HCT116 (cell line): ENCODE results near the gene CAPN3. TPM values are rescaled to one million over a fixed set of nuclear protein-coding genes. Genes with fewer than 3 reads are reported as not detected.
A peak's percentile ranks its signal among the peaks of the same experiment; 100 is the strongest.

Experiments
- ATAC-seq: fragments of 200-7000 bp; cut with Tn5 transposase; 2 replicates; pipeline ENCODE4 v1.9.1; 2020; ENCODE audit warnings: mild to moderate bottlenecking, moderate library complexity
- BruUV-seq: library from RNA; stranded (reverse); fragments of 400-500 nt; replicated peaks from 2 replicates; lab custom pipeline; 2021; lab: Mats Ljungman, UMichigan
- CTCF ChIA-PET: fragments of 300-600 bp; sonication (Branson Sonifier 250); formaldehyde crosslinking; loops from one replicate; lab custom pipeline; 2021; ENCODE audit warnings: antibody characterized with exemption; lab: Charles Lee
- POLR2A ChIA-PET: fragments of 300-600, 350-600 bp; sonication (Branson Sonifier 250); formaldehyde crosslinking; loops from one replicate; lab custom pipeline; 2021; ENCODE audit warnings: antibody characterized with exemption; lab: Charles Lee
- RAD21 ChIA-PET, 2 experiments: fragments of 300-600 bp; sonication (Branson Sonifier 250); formaldehyde crosslinking; loops; one replicate each; lab custom pipeline; 2023; ENCODE audit warnings: low total read pairs in 2 of 2; ENCODE audit not compliant: uncharacterized antibody in 2 of 2, unreplicated experiment in 2 of 2, low non-redundant PET in 1 of 2; lab: Charles Lee
- DNase-seq: peaks from one replicate; pipeline ENCODE4 v3.0.0-alpha.2; 2010; ENCODE audit warnings: low read depth, low spot score
- H2AFZ ChIP-seq: fragments of 200-600 bp; shearing (Covaris generic), sonication (generic); 2 replicates; pipeline ENCODE4 v1.6.1; 2017; ENCODE audit warnings: low read depth, mixed run types, mixed read lengths, antibody characterized with exemption, low read length; ENCODE audit not compliant: poor library complexity, severe bottlenecking
- H3K27ac ChIP-seq: 2 replicates; pipeline ENCODE4 v1.5.1; 2012; ENCODE audit warnings: low read depth, low read length
- H3K27me3 ChIP-seq: fragments of 200-600 bp; sonication (generic); 2 replicates; pipeline ENCODE4 v1.6.1; 2016; ENCODE audit warnings: mixed run types, low read length, mixed read lengths; ENCODE audit not compliant: insufficient read depth
- H3K36me3 ChIP-seq, 2 experiments: fragments of 200-500 bp in 1 of 2; fragments of 200-600 bp in 1 of 2; sonication (Bioruptor generic) in 1 of 2; sonication (generic) in 1 of 2; 2 replicates each; pipeline versions ENCODE4 v1.5.1 to v1.6.1; 2014 to 2016; ENCODE audit warnings: low read length in 2 of 2, inconsistent platforms in 1 of 2, mixed read lengths in 1 of 2, mixed run types in 1 of 2; ENCODE audit not compliant: insufficient read depth in 2 of 2, control insufficient read depth in 1 of 2
- H3K4me1 ChIP-seq, 2 experiments: fragments of 200-600 bp in 1 of 2; sonication (generic) in 1 of 2; 2 replicates each; pipeline versions ENCODE4 v1.5.1 to v1.6.1; 2012 to 2017; ENCODE audit warnings: low read length in 2 of 2, inconsistent platforms in 1 of 2, mild to moderate bottlenecking in 1 of 2, mixed read lengths in 1 of 2, mixed run types in 1 of 2, moderate library complexity in 1 of 2; ENCODE audit not compliant: insufficient read depth in 2 of 2, control insufficient read depth in 1 of 2
- H3K4me2 ChIP-seq: fragments of 200-600 bp; sonication (generic); 2 replicates; pipeline ENCODE4 v1.6.1; 2017; ENCODE audit warnings: mixed run types, low read length, mixed read lengths
- H3K4me3 ChIP-seq, 2 experiments: fragments of 200-600 bp in 1 of 2; sonication (generic) in 1 of 2; replicated peaks in 1 of 2; 2 replicates each; pipeline ENCODE4 v1.5.1; 2011 to 2016; ENCODE audit warnings: low read length in 2 of 2, control low read depth in 1 of 2, low read depth in 1 of 2, mild to moderate bottlenecking in 1 of 2, mixed read lengths in 1 of 2, mixed run types in 1 of 2
- H3K79me2 ChIP-seq: fragments of 200-600 bp; sonication (generic); 2 replicates; pipeline ENCODE4 v1.6.1; 2017; ENCODE audit warnings: mild to moderate bottlenecking, mixed run types, low read length, moderate library complexity, mixed read lengths; ENCODE audit not compliant: insufficient read depth
- H3K9ac ChIP-seq: fragments of 200-600 bp; sonication (generic); 2 replicates; pipeline ENCODE4 v1.6.1; 2016; ENCODE audit warnings: low read length, mixed read lengths
- H3K9me2 ChIP-seq: fragments of 200-600 bp; sonication (generic), shearing (Covaris generic); 2 replicates; pipeline ENCODE4 v1.6.1; 2017; ENCODE audit warnings: mixed run types, mild to moderate bottlenecking, moderate library complexity; ENCODE audit not compliant: insufficient read depth
- H3K9me3 ChIP-seq, 2 experiments: fragments of 200-500 bp in 1 of 2; fragments of 200-600 bp in 1 of 2; sonication (Bioruptor generic) in 1 of 2; sonication (generic) in 1 of 2; 2 replicates each; pipeline ENCODE4 v1.6.1; 2014 to 2017; ENCODE audit warnings: low read length in 2 of 2, mixed read lengths in 2 of 2, inconsistent platforms in 1 of 2, low read depth in 1 of 2, mild to moderate bottlenecking in 1 of 2, mixed run types in 1 of 2, moderate library complexity in 1 of 2; ENCODE audit not compliant: control insufficient read depth in 1 of 2, insufficient read depth in 1 of 2
- H4K20me1 ChIP-seq: fragments of 200-600 bp; sonication (generic), shearing (Covaris generic); 2 replicates; pipeline ENCODE4 v1.6.1; 2017; ENCODE audit warnings: mixed run types, mild to moderate bottlenecking, moderate library complexity; ENCODE audit not compliant: insufficient read depth
- ATF3 ChIP-seq: IDR thresholded peaks from 2 replicates; pipeline ENCODE4 v1.6.1; 2012
- ELF1 ChIP-seq: IDR thresholded peaks from 2 replicates; pipeline ENCODE4 v1.6.1; 2012; ENCODE audit warnings: low read depth, borderline replicate concordance
- MAX ChIP-seq: IDR thresholded peaks from 2 replicates; pipeline ENCODE4 v1.6.1; 2012
- POLR2A ChIP-seq: IDR thresholded peaks from 2 replicates; pipeline ENCODE4 v1.7.0; 2011; ENCODE audit warnings: borderline replicate concordance; ENCODE audit not compliant: insufficient read depth, insufficient read length; ENCODE audit errors: extremely low read depth
- POLR2AphosphoS5 ChIP-seq: IDR thresholded peaks from 2 replicates; pipeline ENCODE4 v1.6.1; 2011; ENCODE audit warnings: mild to moderate bottlenecking, low read depth, low read length, moderate library complexity
- SRF ChIP-seq: IDR thresholded peaks from 2 replicates; pipeline ENCODE4 v1.6.1; 2012; ENCODE audit warnings: low read depth
- YY1 ChIP-seq: IDR thresholded peaks from 2 replicates; pipeline ENCODE4 v1.6.1; 2011; ENCODE audit warnings: low read length, low read depth, moderate library complexity, mild to moderate bottlenecking; ENCODE audit not compliant: insufficient replicate concordance; ENCODE audit errors: extremely low read depth
- ZFX ChIP-seq: fragments of 450-650 bp; IDR thresholded peaks from 2 replicates; pipeline ENCODE4 v1.6.1; 2017
- intact Hi-C: fragments of 100-400 bp; cut with micrococcal nuclease; formaldehyde crosslinking; loops from 2 replicates; pipeline ENCODE4 v1.10.0; 2022
- total RNA-seq: library from RNA; stranded (reverse); gene quantifications from one replicate; pipeline ENCODE4 v1.2.1, GENCODE V29; 2021; ENCODE audit not compliant: unreplicated experiment

Gene CAPN3
- total RNA-seq, 1 experiment from 2014 or later: 1.8 TPM

GRCh38 chr15:42401544-42402454 is 42.5 kb downstream of the CAPN3 start (continued):
- TF ChIP-seq ELF1: peak; percentile 76
- TF ChIP-seq POLR2A: peak; percentile 77
- TF ChIP-seq ZFX: peak; percentile 28; the same call in 1 of the 2 replicates
- TF ChIP-seq ATF3: no peak
- TF ChIP-seq MAX: no peak
- TF ChIP-seq, all 23 proteins: peak for 7

- H3K36me3 ChIP-seq: no peaks in the 10 kb centered on the region
- H3K79me2 ChIP-seq: no peaks in the 10 kb centered on the region
- POLR2A ChIA-PET: no interaction called here
- H4K20me1 ChIP-seq: no peaks in the 10 kb centered on the region
- ATAC-seq: no peak
- CTCF ChIA-PET: no interaction called here
- no peaks in the 10 kb centered on the region for H3K9me3 ChIP-seq
- H3K27me3 ChIP-seq: no peaks in the 10 kb centered on the region
- peak overlapping the region; percentile 82 for H3K4me2 ChIP-seq
- no TSS peak for BruUV-seq
- RAD21 ChIA-PET: no interaction called here
- intact Hi-C loops: no loop called here
- no peak for TF ChIP-seq YY1
- no peak for TF ChIP-seq POLR2AphosphoS5
- no peak for TF ChIP-seq ZFX
- no peak for TF ChIP-seq SRF
- peak overlapping the region; percentile 79 for H3K9ac ChIP-seq
- H3K9me2 ChIP-seq: no peaks in the 10 kb centered on the region
- no peak overlapping the region; the same call in 1 of the 2 replicates for H3K27ac ChIP-seq
- no peak overlapping the region; a peak in 1 of 4 replicates for H3K4me3 ChIP-seq
- DNase-seq: no peak
- no peak overlapping the region for H2AFZ ChIP-seq
- H3K4me1 ChIP-seq: peaks cover 0 to 18% of the 10 kb centered on the region in 2 experiments; a peak in 2 of 4 replicates
Observed at GRCh38 chr15:42402455-42403205, 43.3 kb downstream of the CAPN3 start.
